ENCODE results near the gene PARL. TPM values are rescaled to one million over a fixed set of nuclear protein-coding genes. Genes with fewer than 3 reads are reported as not detected.

Gene PARL
- total and polyA plus RNA-seq, 2 of the 13 experiments (the other 11 are each of a cell fraction or from before 2014, with no cell fraction given): 46.3 to 58.6 TPM

GRCh38 chr3:183884427-183885296, at the start of gene PARL (continued):
- TF ChIP-seq ZBTB49 (CRISPR knock-in tag; IDR thresholded peaks at IDR 0.05; ENCODE audit: borderline replicate concordance) (no peak), GABPA (IDR thresholded peaks at IDR 0.05; ENCODE audit: low read depth, low read length) (peak; percentile 91), GABPA (CRISPR knock-in tag; IDR thresholded peaks at IDR 0.05; ENCODE audit: low read depth) (peak; percentile 95), ZC3H4 (CRISPR knock-in tag; IDR thresholded peaks at IDR 0.05; ENCODE audit: borderline replicate concordance) (0 out of 2 replicates have a peak, but pooled peaks have one; percentile 15), ZNF160 (CRISPR knock-in tag; IDR thresholded peaks at IDR 0.05) (0 out of 2 replicates have a peak, but pooled peaks have one; percentile 40), GMEB2 (CRISPR knock-in tag; IDR thresholded peaks at IDR 0.05; ENCODE audit: low read depth) (no peak), HMGXB3 (CRISPR knock-in tag; IDR thresholded peaks at IDR 0.05; ENCODE audit: borderline replicate concordance) (peak; percentile 85; the same call in 1 of the 2 replicates), MEIS2 (CRISPR knock-in tag; IDR thresholded peaks at IDR 0.05) (peak; percentile 75), ZUFSP (CRISPR knock-in tag; IDR thresholded peaks at IDR 0.05; ENCODE audit: borderline replicate concordance) (no peak), KAT7 (CRISPR knock-in tag; IDR thresholded peaks at IDR 0.05; ENCODE audit: borderline replicate concordance) (peak; percentile 97; the same call in 1 of the 2 replicates), SALL2 (CRISPR knock-in tag; IDR thresholded peaks at IDR 0.05) (peak; percentile 82)

Measured in HepG2 (cell line).